ENCODE results near the gene HGF.
"Not testable (repeated sequence)": the region's sequence is repeated elsewhere in the genome, so short reads cannot be mapped to it uniquely, and the experiment has no call there.

The HGF gene

GRCh38 chr7:81725003-81725811 is 44.6 kb downstream of the HGF start:
- no peaks in the 10 kb centered on the region for H3K27me3 ChIP-seq (ENCODE audit: insufficient read depth, poor library complexity, severe bottlenecking)

GRCh38 chr7:81722250-81722649 is 47.6 kb downstream of the HGF start:
- DNase-seq (ENCODE audit: low read depth in 1 of 2, low spot score in 1 of 2); H3K27ac ChIP-seq (replicated peaks); H3K27me3 ChIP-seq (ENCODE audit: insufficient read depth, poor library complexity, severe bottlenecking); H3K4me3 ChIP-seq (replicated peaks; ENCODE audit: insufficient read depth, low read length): not testable (repeated sequence)

More at GRCh38 chr7:81725003-81725811, 44.6 kb downstream of the HGF start:
- TF ChIP-seq GABPA (IDR thresholded peaks at IDR 0.05; ENCODE audit: low read depth) (no peak), CTCF (IDR thresholded peaks at IDR 0.05; ENCODE audit: insufficient read depth, low read length) (no peak), SPI1 (IDR thresholded peaks at IDR 0.05; ENCODE audit: borderline replicate concordance, low read depth) (no peak), POLR2AphosphoS5 (IDR thresholded peaks at IDR 0.05; ENCODE audit: low read depth) (no peak), REST (IDR thresholded peaks at IDR 0.05; ENCODE audit: insufficient replicate concordance, low read depth) (no peak)
- Histone ChIP-seq H3K4me3 (replicated peaks; ENCODE audit: insufficient read depth, low read length) (no peak overlapping the region), H3K27ac (replicated peaks) (no peak overlapping the region)
- DNase-seq (ENCODE audit: low read depth in 1 of 2, low spot score in 1 of 2), result no peak

GRCh38 chr7:81721437-81721836 is 48.4 kb downstream of the HGF start:
- Histone ChIP-seq H3K27me3 (ENCODE audit: insufficient read depth, poor library complexity, severe bottlenecking) (no peaks in the 10 kb centered on the region), H3K27ac (replicated peaks) (no peak overlapping the region), H3K4me3 (replicated peaks; ENCODE audit: insufficient read depth, low read length) (no peak overlapping the region)
- no peak for DNase-seq (ENCODE audit: low read depth in 1 of 2, low spot score in 1 of 2)
- TF ChIP-seq REST (IDR thresholded peaks at IDR 0.05; ENCODE audit: insufficient replicate concordance, low read depth) (no peak), POLR2AphosphoS5 (IDR thresholded peaks at IDR 0.05; ENCODE audit: low read depth) (no peak), GABPA (IDR thresholded peaks at IDR 0.05; ENCODE audit: low read depth) (no peak), SPI1 (IDR thresholded peaks at IDR 0.05; ENCODE audit: borderline replicate concordance, low read depth) (no peak), CTCF (IDR thresholded peaks at IDR 0.05; ENCODE audit: insufficient read depth, low read length) (no peak)

DNA sequence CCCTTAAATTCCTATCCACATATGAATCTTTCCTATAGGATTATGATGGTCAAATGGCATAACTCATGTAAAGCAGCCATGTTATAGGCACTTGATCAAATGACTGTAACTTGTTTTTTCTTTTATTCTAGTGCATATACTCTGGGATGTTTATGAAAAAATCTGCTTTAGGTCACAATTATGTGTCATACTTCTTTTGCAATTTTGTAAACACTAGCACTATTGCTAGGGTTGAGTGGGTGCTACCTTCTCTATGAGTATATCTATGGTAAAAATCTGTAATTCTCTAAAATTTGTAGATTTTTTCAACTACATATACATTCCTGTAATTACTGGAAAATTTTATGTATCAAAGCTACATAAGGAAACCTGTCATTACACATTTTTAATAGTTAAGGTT is 50.0 kb downstream of the HGF start:
- no peak for DNase-seq (ENCODE audit: low read depth in 1 of 2, low spot score in 1 of 2)
- H3K27me3 ChIP-seq (ENCODE audit: insufficient read depth, poor library complexity, severe bottlenecking), result no peaks in the 10 kb centered on the region
- H3K4me3 ChIP-seq (replicated peaks; ENCODE audit: insufficient read depth, low read length), result no peak overlapping the region
- H3K27ac ChIP-seq (replicated peaks), result no peak overlapping the region
- TF ChIP-seq CTCF (IDR thresholded peaks at IDR 0.05; ENCODE audit: insufficient read depth, low read length) (no peak), GABPA (IDR thresholded peaks at IDR 0.05; ENCODE audit: low read depth) (no peak), SPI1 (IDR thresholded peaks at IDR 0.05; ENCODE audit: borderline replicate concordance, low read depth) (no peak), REST (IDR thresholded peaks at IDR 0.05; ENCODE audit: insufficient replicate concordance, low read depth) (no peak), POLR2AphosphoS5 (IDR thresholded peaks at IDR 0.05; ENCODE audit: low read depth) (no peak)

Measured in HL-60 (cell line).